HG03064 (cell line): ENCODE data around the gene PCLO.
"Not testable (repeated sequence)": the region's sequence is repeated elsewhere in the genome, so short reads cannot be mapped to it uniquely, and the experiment has no call there.

Source experiments
- ATAC-seq: cut with Tn5 transposase; IDR thresholded peaks from one replicate; pipeline ENCODE4 v1.9.1; 2021; ENCODE audit warnings: low read depth; ENCODE audit not compliant: unreplicated experiment

The PCLO gene

DNA sequence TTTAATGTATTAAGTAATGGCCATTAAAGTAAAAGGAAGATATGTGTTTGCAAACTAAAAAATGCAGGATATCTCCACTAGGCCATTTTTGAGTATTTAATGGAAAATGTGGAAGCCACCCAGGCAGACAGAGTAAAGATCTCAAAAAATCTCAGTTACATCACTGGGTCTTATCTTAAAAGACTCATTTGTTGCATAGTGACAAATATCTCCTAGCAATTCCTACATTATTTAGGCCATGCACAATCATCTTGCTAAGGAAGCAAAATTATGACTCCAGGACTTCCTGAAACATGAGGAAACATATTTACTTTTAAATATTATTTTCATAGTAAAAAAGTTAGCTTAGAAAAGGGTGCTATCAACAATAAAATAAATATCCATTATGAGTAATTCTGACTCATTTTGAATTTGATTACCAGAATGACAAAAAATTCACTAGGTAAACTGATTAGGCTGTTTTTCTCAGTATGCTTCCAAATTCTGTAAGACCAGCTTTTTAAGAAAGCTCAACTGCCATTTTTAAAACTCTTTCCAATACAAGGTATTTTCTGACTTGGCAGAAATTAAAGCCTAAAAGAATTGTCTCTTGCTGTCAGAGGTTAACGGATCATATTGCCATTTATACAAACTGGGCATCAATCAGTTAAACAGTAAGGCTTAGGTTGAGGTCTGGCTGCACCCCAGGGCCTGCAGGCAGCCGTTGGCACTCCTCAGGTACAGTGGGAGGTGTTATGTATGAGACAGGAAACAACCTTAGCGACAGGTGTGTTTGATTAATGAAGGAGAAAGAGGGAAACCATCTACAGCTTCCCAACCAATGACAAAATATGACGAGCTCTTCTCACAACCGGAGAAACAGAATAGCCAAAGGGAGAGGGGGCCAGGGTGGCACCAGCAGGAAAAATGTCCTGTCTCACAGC, 31.8 kb downstream of the PCLO start:
- no peak for ATAC-seq

- ATAC-seq: no peak
These were observed 32.5 kb downstream of the PCLO start for GRCh38 chr7:83130191-83130590.

DNA sequence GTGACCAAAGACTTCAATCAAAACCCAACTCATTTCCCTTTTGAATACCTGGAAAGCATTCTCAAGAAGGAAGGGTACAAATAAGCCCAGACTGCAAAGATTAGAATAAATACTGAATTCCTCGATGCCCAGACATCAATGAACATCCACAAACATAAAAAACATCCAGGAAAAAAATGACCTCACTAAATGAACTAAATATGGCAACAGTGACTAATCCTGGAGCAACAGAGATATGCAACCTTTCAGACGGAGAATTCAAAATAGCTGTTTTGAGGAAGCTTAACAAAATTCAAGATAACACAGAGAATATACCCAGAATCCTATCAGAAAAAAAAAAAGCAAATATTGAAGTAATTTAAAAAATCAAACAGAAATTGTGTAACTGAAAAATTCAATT, 43.2 kb downstream of the PCLO start:
- ATAC-seq: no peak

- no peak for ATAC-seq
These were observed 43.7 kb downstream of the PCLO start for GRCh38 chr7:83119026-83119382.

- no peak for ATAC-seq
These were observed 44.2 kb downstream of the PCLO start for GRCh38 chr7:83118347-83119025.

GRCh38 chr7:83117466-83117865, 45.2 kb downstream of the PCLO start:
- ATAC-seq: no peak

DNA sequence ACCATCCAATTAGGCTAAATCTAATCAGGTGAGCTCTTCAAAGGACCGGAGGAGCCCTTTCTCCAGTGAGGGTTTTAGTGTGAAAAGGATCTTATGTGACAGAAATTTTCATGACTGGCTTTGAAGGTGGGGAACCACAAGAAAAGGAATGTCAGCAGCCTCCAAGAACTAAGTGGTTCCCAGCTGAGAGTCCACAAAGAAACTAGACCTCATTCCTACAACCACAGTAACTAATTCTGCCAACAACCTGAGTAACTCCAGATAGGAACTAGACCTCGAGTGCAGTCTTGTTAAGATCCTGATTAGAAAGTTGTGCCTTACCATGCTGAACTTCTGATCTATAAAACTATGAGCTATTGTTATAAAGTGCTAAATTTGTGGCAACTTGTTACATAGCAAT, 51.3 kb downstream of the PCLO start:
- ATAC-seq: no peak

GRCh38 chr7:83109352-83109751, 53.3 kb downstream of the PCLO start:
- ATAC-seq: no peak

DNA sequence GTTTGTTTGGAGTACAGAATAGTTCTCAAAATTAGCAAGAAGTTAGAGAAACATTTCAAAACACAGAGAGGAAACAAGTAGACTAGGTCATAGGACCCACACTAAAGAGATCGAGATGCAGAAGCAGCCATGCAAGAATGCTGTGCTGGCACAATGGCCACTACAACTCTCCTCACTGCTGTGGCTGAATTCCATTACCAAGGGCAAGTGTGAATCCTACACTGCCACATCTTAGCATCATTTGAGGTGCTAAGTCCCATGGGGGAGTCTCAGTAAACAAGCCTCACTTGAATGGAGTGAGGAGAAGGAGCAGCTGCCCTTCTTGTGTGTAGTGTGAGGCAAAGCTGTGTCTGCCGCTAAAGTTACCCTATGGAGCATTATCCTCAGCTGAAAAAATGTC, 56.7 kb downstream of the PCLO start:
- ATAC-seq: no peak

DNA sequence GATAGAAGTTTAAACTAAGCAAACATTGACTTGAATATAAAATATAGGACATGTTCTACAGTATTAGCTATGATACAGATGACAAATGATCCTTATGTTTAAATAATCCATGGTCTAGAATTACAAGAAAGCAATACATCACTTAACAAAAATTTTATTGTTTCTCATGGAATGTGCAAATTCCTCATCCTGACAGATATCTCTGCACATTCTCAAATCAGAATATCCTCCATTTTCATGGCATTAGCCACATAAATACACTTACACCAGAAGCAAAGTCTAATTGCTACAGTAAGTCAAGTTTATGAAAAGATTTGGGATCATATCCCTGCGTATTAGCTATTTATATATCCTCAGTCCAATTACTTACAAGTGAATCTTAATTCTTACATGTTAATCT, 57.6 kb downstream of the PCLO start:
- ATAC-seq: no peak

- no peak for ATAC-seq
These were observed 61.2 kb downstream of the PCLO start for GRCh38 chr7:83101530-83101929.

DNA sequence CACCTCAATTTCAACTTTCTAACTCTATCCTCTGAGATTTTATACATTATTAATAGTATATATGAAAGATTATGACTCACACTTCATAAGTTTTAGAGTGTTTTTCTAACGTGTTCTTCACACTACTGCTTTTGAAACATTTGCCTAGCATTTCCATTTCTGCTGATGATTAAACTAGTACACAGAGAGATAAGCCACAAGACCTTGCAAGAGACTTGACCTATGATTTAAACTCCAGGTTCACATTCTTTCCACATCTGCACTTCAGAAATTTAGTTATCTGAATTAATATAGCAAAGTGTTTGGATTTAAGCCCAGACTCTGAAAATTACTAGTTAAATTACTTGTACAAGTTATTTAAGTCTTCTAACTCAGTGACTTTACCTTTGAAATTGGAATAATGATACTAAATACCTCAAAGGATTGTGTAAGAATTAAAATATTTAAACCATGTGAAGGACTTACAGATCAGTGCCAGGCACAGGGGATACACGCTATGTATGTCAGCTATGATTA, 66.6 kb downstream of the PCLO start:
- ATAC-seq: no peak

DNA sequence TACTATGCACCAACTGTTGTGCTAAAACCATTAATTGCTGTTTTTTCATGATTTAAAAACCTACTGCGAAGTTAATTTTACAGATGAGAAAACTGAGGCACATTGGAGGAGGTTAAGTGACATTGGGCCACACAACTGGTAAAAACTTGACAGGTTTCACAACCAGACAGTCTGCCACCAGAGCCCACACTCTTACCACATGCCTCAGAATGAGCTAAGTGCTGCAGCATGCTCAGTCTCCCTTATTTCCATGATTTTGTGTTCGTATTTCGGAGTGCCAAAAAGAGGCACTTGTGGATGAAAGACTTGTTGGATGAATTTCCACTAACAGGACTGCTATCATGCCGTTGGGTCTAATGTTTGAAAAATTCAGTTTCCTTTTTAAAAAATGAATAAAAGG, 77.4 kb downstream of the PCLO start:
- no peak for ATAC-seq

DNA sequence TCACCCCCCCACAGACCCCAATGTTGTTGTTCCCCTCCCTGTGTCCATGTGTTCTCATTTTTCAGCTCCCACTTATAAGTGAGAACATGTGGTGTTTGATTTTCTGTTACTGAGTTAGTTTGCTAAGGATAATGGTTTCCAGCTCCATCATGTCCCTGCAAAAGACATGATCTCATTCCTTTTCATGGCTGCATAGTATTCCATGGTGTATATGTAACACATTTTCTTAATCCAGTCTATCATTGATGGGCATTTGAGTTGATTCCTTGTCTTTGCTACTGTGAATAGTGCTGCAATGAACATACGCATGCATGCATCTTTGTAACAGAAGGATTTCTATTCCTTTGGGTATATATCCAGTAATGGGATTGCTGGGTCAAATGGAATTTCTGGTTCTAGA, 82.8 kb downstream of the PCLO start:
- ATAC-seq: not testable (repeated sequence)

DNA sequence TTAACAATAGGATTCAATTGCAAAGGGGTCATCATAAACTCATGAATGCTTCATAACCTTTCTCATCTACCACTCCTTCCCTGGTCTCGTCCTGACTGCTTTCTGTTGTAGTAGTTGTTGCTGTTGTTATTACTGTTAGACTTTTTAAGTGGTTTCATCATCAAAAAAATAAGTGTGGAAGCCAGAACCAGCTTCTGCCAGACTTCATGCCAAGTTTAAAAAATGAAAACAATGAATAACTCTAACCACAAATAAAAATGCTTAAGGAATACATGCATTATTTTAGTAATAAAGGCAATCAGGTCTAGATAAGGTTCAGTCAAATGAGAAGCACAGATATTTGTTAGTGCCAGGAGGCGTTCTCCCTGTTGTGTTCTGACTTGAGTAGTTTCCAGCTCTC, 85.4 kb downstream of the PCLO start:
- no peak for ATAC-seq

- no peak for ATAC-seq
These were observed 89.8 kb downstream of the PCLO start for GRCh38 chr7:83072576-83073517.

GRCh38 chr7:83065714-83066113, 97.0 kb downstream of the PCLO start:
- no peak for ATAC-seq

GRCh38 chr7:83060218-83060617, 102.5 kb downstream of the PCLO start:
- no peak for ATAC-seq

GRCh38 chr7:83058667-83059066, 104.0 kb downstream of the PCLO start:
- ATAC-seq: no peak

GRCh38 chr7:83055197-83055596, 107.5 kb downstream of the PCLO start:
- no peak for ATAC-seq

DNA sequence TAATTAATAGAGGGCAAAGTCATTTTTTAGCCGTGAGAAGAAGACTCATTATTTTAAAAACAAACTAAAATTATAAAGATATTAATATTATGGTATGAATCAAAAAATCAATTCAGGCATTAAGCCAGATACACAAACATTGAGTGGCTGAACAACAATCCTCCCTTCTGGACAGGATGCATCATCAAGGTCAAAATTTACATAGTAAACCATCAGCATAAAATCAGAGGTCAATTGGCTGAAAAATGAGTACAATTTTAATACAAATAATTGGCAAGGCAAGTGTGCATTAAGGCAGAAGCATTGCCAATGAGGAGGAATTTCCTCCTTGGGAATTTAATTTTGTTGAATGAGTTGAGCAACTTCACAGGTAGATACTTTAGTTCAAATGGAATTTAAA, 108.2 kb downstream of the PCLO start:
- ATAC-seq: no peak
